Measurements from ENCODE around the gene ELOF1. TPM values are rescaled to one million over a fixed set of nuclear protein-coding genes. Genes with fewer than 3 reads are reported as not detected.

The ELOF1 gene
- total and polyA plus RNA-seq, 9 donors: 30.4 to 57.4 (median 49.2) TPM

DNA sequence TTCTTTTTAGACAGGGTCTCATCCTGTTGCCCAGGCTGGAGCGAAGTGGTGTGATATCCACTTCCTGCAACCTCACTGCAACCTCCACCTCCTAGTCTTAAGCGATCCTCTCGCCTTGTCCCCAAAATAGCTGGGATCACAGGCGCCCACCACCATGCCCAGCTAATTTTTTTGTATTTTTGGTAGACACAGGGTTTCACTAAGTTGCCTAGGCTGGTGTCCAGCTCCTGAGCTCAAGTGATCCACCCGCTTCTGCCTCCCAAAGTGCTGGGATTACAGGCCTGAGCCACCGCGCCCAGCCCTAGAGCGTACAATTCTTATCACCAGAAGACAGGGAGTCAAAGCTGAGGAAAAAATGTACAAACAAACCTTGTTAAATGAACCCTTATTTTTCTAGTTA lies 4.5 kb upstream of the ELOF1 start:
- DNase-seq: no peak
- Histone ChIP-seq H3K36me3 (no peaks in the 10 kb centered on the region), H3K9me3 (no peaks in the 10 kb centered on the region), H3K4me1 (ENCODE audit: insufficient read depth) (peaks cover 3% of the 10 kb centered on the region), H3K27ac (no peak overlapping the region), H3K4me3 (no peak overlapping the region), H3K27me3 (no peaks in the 10 kb centered on the region)
- 69 to 79% (median 75%) methylated on average over 8 of the region's 8 CpGs for WGBS, 3 donors
- TF ChIP-seq POLR2A (IDR thresholded peaks at IDR 0.05) (no peak), EP300 (IDR thresholded peaks at IDR 0.05) (no peak), CTCF (IDR thresholded peaks at IDR 0.05) (no peak)
- intact Hi-C loops (cut with DNase I): no loop called here

DNA sequence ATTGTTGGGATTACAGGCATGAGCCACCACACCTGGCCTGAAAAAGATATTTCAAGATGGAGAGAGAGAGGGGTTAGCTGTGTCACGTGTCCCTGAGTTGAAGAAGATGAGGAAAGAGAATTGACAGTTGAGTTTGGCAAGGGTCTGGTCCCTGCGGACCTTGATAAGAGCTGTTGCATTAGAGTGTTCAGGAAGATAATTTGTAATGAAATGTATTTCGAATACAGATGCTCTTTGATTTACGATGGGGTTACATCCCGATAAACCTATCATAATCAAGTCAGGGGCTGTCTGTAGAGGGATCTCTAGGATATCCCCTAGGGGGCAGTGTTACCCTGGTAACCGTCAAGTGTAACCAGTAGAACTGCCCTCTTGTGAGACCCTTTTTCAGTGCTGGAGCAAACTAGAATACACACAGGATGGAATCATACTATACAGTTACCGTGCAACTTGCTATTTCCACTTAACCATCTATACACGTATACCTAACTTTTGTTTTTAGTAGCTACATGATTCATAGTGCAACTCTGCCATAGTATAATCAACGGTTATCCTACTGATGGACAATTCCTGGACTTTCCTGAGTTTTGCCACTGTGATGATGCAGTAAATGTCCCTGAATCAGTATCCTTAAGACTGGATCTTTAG lies 1.5 kb upstream of the ELOF1 start:
- 8 to 16% (median 14%) methylated on average over 9 of the region's 9 CpGs for WGBS, 3 donors
- no peak overlapping the region for H3K27ac ChIP-seq

DNA sequence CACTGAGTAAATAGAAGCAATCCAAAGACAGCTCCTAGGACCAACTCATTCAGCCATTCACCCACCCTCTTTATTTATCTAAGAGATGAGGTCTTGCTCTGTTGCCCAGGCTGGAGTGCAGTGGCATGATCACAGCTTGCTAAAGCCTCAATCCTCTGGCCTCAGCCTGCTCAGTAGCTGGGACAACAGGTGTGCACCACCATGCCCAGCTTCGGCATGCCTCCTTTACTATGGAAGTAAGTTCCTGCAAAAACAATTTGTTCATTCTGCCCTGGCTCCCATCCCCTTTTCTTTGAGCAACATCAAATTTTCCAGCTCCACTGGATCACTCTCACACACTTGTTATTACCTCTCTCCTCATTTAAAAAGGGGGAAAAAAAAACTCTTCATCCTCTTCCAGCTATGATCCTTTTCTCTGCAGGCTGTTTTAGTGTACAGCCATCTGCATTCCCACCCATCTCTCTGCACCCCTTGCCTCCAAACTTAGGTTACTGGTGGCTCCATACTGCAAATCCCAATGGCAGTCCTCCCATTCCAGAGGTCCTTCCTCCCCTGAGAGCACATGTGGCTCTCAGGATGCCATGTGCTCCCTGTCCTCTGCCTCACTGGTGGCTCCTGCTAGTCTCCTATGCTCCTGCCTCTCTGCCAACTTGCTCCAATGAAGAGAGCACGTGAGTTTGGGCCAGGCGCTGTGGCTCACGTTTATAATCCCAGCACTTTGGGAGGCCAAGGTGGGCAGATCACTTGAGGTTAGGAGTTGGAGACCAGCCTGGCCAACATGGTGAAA lies 2.2 kb downstream of the ELOF1 start:
- Histone ChIP-seq H3K4me3 (no peak overlapping the region), H3K36me3 (no peaks in the 10 kb centered on the region), H3K9me3 (no peaks in the 10 kb centered on the region), H3K27me3 (no peaks in the 10 kb centered on the region), H3K4me1 (ENCODE audit: insufficient read depth) (peaks cover 11% of the 10 kb centered on the region), H3K27ac (no peak overlapping the region)
- DNase-seq: no peak
- WGBS, 3 donors: 70 to 73% (median 72%) methylated on average over 4 of the region's 4 CpGs
- intact Hi-C loops (cut with DNase I): no loop called here
- TF ChIP-seq EP300 (IDR thresholded peaks at IDR 0.05) (no peak), CTCF (IDR thresholded peaks at IDR 0.05) (no peak), POLR2A (IDR thresholded peaks at IDR 0.05) (no peak)

More for the DNA sequence above, 1.5 kb upstream of the ELOF1 start:
- Histone ChIP-seq H3K4me1 (ENCODE audit: insufficient read depth) (peaks cover 11% of the 10 kb centered on the region), H3K27me3 (no peaks in the 10 kb centered on the region), H3K36me3 (no peaks in the 10 kb centered on the region), H3K4me3 (no peak overlapping the region), H3K9me3 (no peaks in the 10 kb centered on the region)
- DNase-seq: peak in 2 of 5 donors; percentile 40 to 50
- TF ChIP-seq CTCF (IDR thresholded peaks at IDR 0.05) (peak; percentile 31 to 48 (median 36)), EP300 (IDR thresholded peaks at IDR 0.05) (no peak)
- intact Hi-C loops (cut with DNase I): no loop called here

- intact Hi-C loops (cut with DNase I): no loop called here
- TF ChIP-seq CTCF (IDR thresholded peaks at IDR 0.05) (no peak), EP300 (IDR thresholded peaks at IDR 0.05) (no peak), POLR2A (IDR thresholded peaks at IDR 0.05) (no peak)
- DNase-seq: no peak
- no peaks in the 10 kb centered on the region for H3K9me3 ChIP-seq
- no peak overlapping the region for H3K4me3 ChIP-seq
- H3K27ac ChIP-seq: no peak overlapping the region
- 78 to 84% (median 83%) methylated on average over 6 of the region's 6 CpGs for WGBS, 3 donors
- peaks cover 11% of the 10 kb centered on the region for H3K4me1 ChIP-seq (ENCODE audit: insufficient read depth)
- no peaks in the 10 kb centered on the region for H3K27me3 ChIP-seq
- no peaks in the 10 kb centered on the region for H3K36me3 ChIP-seq
Observed at GRCh38 chr19:11555246-11555645, 3.8 kb downstream of the ELOF1 start.

Data from ovary (tissue), 9 donors.